Raji (cell line): ENCODE data around the gene DHH.
A peak's percentile ranks its signal among the peaks of the same experiment; 100 is the strongest.

ENCODE experiments used
- POLR2A ChIP-seq: IDR thresholded peaks from 2 replicates; pipeline ENCODE4 v1.6.1; 2011; ENCODE audit warnings: low read depth, low read length, control low read depth; ENCODE audit not compliant: insufficient read depth

DHH gene

GRCh38 chr12:49064767-49065152, 29.8 kb downstream of the DHH start:
- no peak for TF ChIP-seq POLR2A

GRCh38 chr12:49061157-49061650, 33.4 kb downstream of the DHH start:
- no peak for TF ChIP-seq POLR2A

- TF ChIP-seq POLR2A, result peak; percentile 91
Observed at GRCh38 chr12:49060237-49061156, 34.1 kb downstream of the DHH start, which contains the start of gene KMT2D. TSS of gene KMT2D (minus strand) at chr12:49060794. CDS start at chr12:49055324, 5,470 bp downstream.

- no peak for TF ChIP-seq POLR2A
Observed at GRCh38 chr12:49059299-49060171, 35.1 kb downstream of the DHH start.

GRCh38 chr12:49059045-49059298, 35.6 kb downstream of the DHH start:
- no peak for TF ChIP-seq POLR2A

GRCh38 chr12:49058366-49059044, 36.1 kb downstream of the DHH start:
- no peak for TF ChIP-seq POLR2A

- TF ChIP-seq POLR2A, result no peak
Observed at GRCh38 chr12:49057888-49058287, 36.7 kb downstream of the DHH start.

GRCh38 chr12:49055978-49056754, 38.4 kb downstream of the DHH start:
- 0 out of 2 replicates have a peak, but pooled peaks have one; percentile 7 for TF ChIP-seq POLR2A

- no peak for TF ChIP-seq POLR2A
Observed at GRCh38 chr12:49055092-49055491, 39.5 kb downstream of the DHH start.

- no peak for TF ChIP-seq POLR2A
Observed at GRCh38 chr12:49054524-49054923, 40.1 kb downstream of the DHH start.

- no peak for TF ChIP-seq POLR2A
Observed at GRCh38 chr12:49054096-49054495, 40.5 kb downstream of the DHH start.

- no peak for TF ChIP-seq POLR2A
Observed at GRCh38 chr12:49052451-49053208, 42.0 kb downstream of the DHH start.

- no peak for TF ChIP-seq POLR2A
Observed at GRCh38 chr12:49051777-49052438, 42.7 kb downstream of the DHH start.
